ENCODE data around the gene RAB40C.

DNA sequence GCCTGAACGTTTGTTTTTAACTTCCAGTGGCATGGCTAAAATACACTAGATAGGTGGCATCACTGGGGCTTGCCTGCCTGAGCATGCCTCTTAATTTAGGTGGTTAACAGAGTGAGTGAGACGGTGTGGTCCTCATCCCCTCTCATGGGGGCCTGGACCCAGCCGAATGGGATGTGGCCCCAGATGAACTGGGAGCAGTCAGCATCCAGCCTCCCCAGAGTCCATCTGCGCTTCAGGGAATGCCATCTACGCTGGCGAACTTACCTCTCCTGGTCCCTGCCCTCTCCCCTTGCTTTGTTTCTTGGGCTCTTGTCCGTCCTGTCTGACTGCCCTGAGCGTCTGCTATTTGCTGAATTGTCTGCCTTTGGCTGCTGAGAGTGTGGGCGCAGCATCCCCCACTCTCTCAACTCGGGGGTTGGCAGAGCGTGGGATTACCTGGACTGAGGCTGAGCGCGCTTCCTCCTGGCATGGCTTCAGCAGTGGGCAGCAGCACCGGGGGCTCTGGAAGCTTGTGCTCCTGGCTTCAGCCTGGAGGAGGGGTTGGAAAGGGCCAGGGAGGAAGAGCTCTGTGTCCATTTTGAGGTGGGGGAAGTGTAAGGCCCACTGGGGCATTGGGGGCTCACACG, 2.1 kb downstream of the RAB40C start:
- TF ChIP-seq POLR2A (IDR thresholded peaks at IDR 0.05) = no peak
- TF ChIP-seq, protein P1, sequence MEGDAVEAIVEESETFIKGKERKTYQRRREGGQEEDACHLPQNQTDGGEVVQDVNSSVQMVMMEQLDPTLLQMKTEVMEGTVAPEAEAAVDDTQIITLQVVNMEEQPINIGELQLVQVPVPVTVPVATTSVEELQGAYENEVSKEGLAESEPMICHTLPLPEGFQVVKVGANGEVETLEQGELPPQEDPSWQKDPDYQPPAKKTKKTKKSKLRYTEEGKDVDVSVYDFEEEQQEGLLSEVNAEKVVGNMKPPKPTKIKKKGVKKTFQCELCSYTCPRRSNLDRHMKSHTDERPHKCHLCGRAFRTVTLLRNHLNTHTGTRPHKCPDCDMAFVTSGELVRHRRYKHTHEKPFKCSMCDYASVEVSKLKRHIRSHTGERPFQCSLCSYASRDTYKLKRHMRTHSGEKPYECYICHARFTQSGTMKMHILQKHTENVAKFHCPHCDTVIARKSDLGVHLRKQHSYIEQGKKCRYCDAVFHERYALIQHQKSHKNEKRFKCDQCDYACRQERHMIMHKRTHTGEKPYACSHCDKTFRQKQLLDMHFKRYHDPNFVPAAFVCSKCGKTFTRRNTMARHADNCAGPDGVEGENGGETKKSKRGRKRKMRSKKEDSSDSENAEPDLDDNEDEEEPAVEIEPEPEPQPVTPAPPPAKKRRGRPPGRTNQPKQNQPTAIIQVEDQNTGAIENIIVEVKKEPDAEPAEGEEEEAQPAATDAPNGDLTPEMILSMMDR (IDR thresholded peaks at IDR 0.05) = no peak
- no peak for TF ChIP-seq POLR2AphosphoS5 (IDR thresholded peaks at IDR 0.05)
